Stimulated activated CD8-positive, alpha-beta memory T cell treated with anti-CD3 and anti-CD28 coated beads, Interleukin-4, amount 100 ng/mL, for 4 hours (primary cell): ENCODE measurements around the gene NEK8.
"Not testable (repeated sequence)": the region's sequence is repeated elsewhere in the genome, so short reads cannot be mapped to it uniquely, and the experiment has no call there.

Source experiments
- DNase-seq, 2 donors: peaks; one replicate each; pipeline ENCODE4 v3.0.0-alpha.2; 2020; ENCODE audit warnings: low read depth in 2 of 2, low spot score in 1 of 2

Gene NEK8

GRCh38 chr17:28725660-28726225, 2.8 kb upstream of the NEK8 start:
- no peak for DNase-seq

- DNase-seq = no peak
These were observed 2.4 kb upstream of the NEK8 start, which contains the start of gene TLCD1 for GRCh38 chr17:28726226-28726626. TLCD1 (minus strand) TSS chr17:28726233; CDS start chr17:28726097, 136 bp downstream.

- peak; percentile 75 to 83 for DNase-seq
These were observed 1.7 kb upstream of the NEK8 start for GRCh38 chr17:28726627-28727491.

GRCh38 chr17:28729950-28730330, 1.4 kb downstream of the NEK8 start:
- DNase-seq = no peak

GRCh38 chr17:28733346-28733745, 4.8 kb downstream of the NEK8 start:
- DNase-seq = no peak

- DNase-seq = no peak
These were observed 6.2 kb downstream of the NEK8 start for GRCh38 chr17:28734712-28735241.

DNA sequence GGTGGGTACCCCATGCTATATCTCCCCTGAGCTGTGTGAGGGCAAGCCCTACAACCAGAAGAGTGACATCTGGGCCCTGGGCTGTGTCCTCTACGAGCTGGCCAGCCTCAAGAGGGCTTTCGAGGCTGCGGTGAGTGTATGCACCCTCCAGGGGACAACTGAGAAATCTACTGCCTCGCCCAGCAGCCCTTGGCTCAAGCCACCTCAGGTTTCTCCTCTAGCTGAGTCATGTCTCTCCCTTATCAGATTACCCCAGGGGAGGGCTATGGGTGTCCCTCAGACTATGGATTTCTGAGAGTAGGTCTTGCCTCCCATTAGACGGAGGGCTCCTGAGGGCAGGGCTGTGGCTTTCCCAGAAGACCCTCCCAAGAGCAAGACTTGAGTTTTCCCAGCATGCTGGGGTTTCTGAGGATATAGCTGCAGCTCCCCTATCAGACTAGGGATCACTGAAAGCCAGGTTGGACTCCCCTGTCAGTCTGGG, 6.7 kb downstream of the NEK8 start:
- no peak for DNase-seq

DNA sequence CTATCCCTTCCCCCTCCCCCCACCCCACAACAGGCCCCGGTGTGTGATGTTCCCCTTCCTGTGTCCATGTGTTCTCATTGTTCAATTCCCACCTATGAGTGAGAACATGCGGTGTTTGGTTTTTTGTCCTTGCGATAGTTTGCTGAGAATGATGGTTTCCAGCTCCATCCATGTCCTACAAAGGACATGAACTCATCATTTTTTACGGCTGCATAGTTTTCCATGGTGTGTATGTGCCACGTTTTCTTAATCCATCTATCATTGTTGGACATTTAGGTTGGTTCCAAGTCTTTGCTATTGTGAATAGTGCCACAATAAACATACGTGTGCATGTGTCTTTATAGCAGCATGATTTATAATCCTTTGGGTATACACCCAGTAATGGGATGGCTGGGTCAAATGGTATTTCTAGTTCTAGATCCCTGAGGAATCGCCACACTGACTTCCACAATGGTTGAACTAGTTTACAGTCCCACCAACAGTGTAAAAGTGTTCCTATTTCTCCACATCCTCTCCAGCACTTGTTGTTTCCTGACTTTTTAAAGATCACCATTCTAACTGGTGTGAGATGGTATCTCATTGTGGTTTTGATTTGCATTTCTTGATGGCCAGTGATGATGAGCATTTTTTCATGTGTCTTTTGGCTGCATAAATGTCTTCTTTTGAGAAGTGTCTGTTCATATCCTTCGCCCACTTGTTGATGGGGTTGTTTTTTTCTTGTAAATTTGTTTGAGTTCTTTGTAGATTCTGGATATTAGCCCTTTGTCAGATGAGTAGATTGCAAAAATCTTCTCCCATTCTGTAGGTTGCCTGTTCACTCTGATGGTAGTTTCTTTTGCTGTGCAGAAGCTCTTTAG, 7.6 kb downstream of the NEK8 start:
- DNase-seq = not testable (repeated sequence)

- no peak for DNase-seq
These were observed 8.7 kb downstream of the NEK8 start for GRCh38 chr17:28737316-28737715.

- no peak for DNase-seq
These were observed 9.4 kb downstream of the NEK8 start for GRCh38 chr17:28737770-28738679.

- DNase-seq = peak; percentile 54 to 67
These were observed 10.2 kb downstream of the NEK8 start for GRCh38 chr17:28738680-28739384.

- DNase-seq = no peak
These were observed 12.1 kb downstream of the NEK8 start for GRCh38 chr17:28740406-28741357.

- no peak for DNase-seq
These were observed 13.1 kb downstream of the NEK8 start for GRCh38 chr17:28741358-28742349.

DNA sequence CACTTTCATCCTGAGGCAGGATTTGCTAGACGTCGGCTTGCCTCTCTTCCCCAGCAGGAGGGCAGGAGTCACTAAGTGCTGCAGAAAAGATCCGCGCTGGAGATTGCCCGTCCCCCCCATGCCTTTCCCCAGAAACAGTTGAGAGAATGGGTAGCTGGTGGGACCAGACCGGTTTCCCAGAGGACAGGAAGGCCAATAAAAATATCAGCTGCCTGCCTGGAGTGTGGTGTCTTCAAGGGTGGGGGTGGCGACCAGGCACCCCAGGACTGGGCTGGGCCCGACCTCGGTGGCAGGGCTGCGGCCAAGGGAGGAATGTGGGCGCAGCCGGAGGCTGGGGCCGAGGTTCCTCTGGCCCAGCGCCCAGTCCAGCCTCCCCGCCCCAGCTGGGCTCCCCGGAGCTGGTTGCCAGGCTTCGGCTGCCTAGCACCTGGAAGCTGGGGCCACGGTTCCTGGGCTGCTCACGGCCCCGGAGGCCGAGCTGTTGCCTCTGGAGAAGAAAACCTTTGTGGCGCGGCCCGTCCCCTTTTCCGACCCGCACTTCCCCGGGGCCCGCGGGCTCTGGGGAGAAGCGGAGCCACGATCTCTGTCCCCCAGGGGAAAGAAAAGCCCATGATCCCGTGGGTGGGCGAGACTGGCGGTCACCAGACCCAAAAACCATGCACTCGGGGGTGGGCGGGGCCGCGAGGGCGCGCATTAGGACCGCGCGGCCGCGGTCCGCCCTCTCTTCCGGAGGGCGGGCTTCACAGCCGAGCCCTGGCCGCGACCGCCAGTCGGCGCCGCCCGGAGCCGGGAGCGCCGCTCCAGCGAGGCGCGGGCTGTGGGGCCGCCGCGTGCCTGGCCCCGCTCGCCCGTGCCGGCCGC, 14.9 kb downstream of the NEK8 start, which contains the start of gene TRAF4:
TRAF4 (plus strand) TSS at position 769 of the 861 bp plus-strand sequence. CDS start 102 bp downstream, outside the sequence.
- peak in 1 of 2 donors; percentile 70 for DNase-seq

DNA sequence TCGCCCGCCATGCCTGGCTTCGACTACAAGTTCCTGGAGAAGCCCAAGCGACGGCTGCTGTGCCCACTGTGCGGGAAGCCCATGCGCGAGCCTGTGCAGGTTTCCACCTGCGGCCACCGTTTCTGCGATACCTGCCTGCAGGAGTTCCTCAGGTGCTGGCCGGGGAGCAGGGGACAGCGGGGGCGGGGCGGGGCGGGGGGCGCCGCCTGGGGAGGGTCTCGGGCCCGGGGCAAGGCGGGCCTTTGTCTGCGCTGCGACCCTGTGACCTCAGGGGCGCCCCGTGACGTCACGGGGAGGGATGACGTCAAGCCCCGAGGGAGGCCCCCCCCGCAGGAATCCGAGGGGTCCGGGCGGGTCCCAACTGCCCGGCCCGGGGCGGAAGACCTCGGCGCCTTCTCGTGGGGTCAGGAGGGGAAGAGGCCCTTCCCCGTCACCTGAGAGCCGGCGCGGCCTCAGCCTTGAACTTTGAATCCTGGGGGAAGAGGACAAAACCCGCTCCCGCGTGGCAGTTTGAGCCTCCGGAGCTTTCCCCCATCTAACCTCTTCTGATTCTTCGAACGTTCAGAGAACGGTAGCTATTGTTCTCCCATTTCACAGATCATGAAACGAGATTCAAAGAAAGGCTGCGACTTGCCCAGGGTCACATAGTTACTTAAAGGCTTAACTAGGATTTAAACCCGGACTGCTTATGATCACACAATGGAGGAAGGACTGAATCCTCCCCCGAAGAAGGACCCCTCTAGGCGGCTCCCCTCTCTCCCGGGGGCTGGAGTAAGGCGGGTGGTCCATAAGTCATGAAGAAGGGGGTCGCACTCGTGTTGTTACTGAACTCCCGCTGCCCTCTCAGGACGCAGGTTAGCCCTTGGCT, 15.8 kb downstream of the NEK8 start:
- peak in 1 of 2 donors; percentile 52 for DNase-seq
